WTC11 (cell line): ENCODE data around the gene IL12RB2.

Source experiments
- ATF1 ChIP-seq: sonication (generic); formaldehyde crosslinking; IDR thresholded peaks from 2 replicates; pipeline ENCODE4 v1.8.1; 2023; ENCODE audit warnings: mild to moderate bottlenecking, moderate library complexity, missing genetic modification reagents
- ATF6 ChIP-seq: sonication (generic); formaldehyde crosslinking; IDR thresholded peaks from 2 replicates; pipeline ENCODE4 v1.8.1; 2023; ENCODE audit warnings: mild to moderate bottlenecking, missing genetic modification reagents
- CREB1 ChIP-seq: sonication (generic); formaldehyde crosslinking; IDR thresholded peaks from 2 replicates; pipeline ENCODE4 v1.8.0; 2023; ENCODE audit warnings: mild to moderate bottlenecking, missing genetic modification reagents
- CTCF ChIP-seq: fragments of 200-600 bp; IDR thresholded peaks from 2 replicates; pipeline ENCODE4 v1.8.0; 2022; ENCODE audit warnings: antibody characterized with exemption
- MXD4 ChIP-seq: fragments of 250-450 bp; sonication (Bioruptor Pico); IDR thresholded peaks from 2 replicates; pipeline ENCODE4 v1.8.0; 2021; ENCODE audit warnings: mild to moderate bottlenecking, moderate library complexity, borderline replicate concordance
- NFE2L1 ChIP-seq: sonication (generic); formaldehyde crosslinking; IDR thresholded peaks from 2 replicates; pipeline ENCODE4 v1.8.1; 2023; ENCODE audit warnings: missing genetic modification reagents
- PREB ChIP-seq: sonication (generic); formaldehyde crosslinking; IDR thresholded peaks from 2 replicates; pipeline ENCODE4 v1.8.1; 2022; ENCODE audit warnings: mild to moderate bottlenecking, missing genetic modification reagents, moderate library complexity, borderline replicate concordance
- ZNF121 ChIP-seq: sonication (generic); formaldehyde crosslinking; IDR thresholded peaks from 2 replicates; pipeline ENCODE4 v1.8.0; 2023; ENCODE audit warnings: missing genetic modification reagents
- ZNF532 ChIP-seq: fragments of 250-450 bp; sonication (Bioruptor Pico); IDR thresholded peaks from 2 replicates; pipeline ENCODE4 v1.9.0; 2021; ENCODE audit warnings: mild to moderate bottlenecking, borderline replicate concordance
- TF ChIP-seq, protein P1 (sequence below): sonication (generic); formaldehyde crosslinking; IDR thresholded peaks from 2 replicates; pipeline ENCODE4 v1.8.0; 2022; ENCODE audit warnings: mild to moderate bottlenecking, missing genetic modification reagents
- TF ChIP-seq, protein P2 (sequence below): sonication (generic); formaldehyde crosslinking; IDR thresholded peaks from 2 replicates; pipeline ENCODE4 v1.8.1; 2023; ENCODE audit warnings: mild to moderate bottlenecking, missing genetic modification reagents, moderate library complexity
- TF ChIP-seq, protein P3 (sequence below): sonication (generic); formaldehyde crosslinking; conservative IDR thresholded peaks from 2 replicates; pipeline ENCODE4 v1.8.1; 2023; ENCODE audit warnings: mild to moderate bottlenecking, low read depth, missing genetic modification reagents, moderate library complexity

GRCh38 chr1:67352211-67352610 is 44.5 kb downstream of the IL12RB2 start:
- TF ChIP-seq CTCF, result no peak
- no peak for TF ChIP-seq ZNF121 (CRISPR knock-in tag)
- no peak for TF ChIP-seq MXD4 (CRISPR knock-in tag)
- TF ChIP-seq, protein P1, sequence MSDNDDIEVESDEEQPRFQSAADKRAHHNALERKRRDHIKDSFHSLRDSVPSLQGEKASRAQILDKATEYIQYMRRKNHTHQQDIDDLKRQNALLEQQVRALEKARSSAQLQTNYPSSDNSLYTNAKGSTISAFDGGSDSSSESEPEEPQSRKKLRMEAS (CRISPR knock-in tag), result no peak
- no peak for TF ChIP-seq ATF1
- no peak for TF ChIP-seq ZNF532 (CRISPR knock-in tag)
- TF ChIP-seq PREB (CRISPR knock-in tag), result no peak
- no peak for TF ChIP-seq NFE2L1 (CRISPR knock-in tag)
- TF ChIP-seq ATF6 (CRISPR knock-in tag), result no peak
- TF ChIP-seq, protein P2, sequence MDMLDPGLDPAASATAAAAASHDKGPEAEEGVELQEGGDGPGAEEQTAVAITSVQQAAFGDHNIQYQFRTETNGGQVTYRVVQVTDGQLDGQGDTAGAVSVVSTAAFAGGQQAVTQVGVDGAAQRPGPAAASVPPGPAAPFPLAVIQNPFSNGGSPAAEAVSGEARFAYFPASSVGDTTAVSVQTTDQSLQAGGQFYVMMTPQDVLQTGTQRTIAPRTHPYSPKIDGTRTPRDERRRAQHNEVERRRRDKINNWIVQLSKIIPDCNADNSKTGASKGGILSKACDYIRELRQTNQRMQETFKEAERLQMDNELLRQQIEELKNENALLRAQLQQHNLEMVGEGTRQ (CRISPR knock-in tag), result no peak
- TF ChIP-seq CREB1 (CRISPR knock-in tag), result no peak
- TF ChIP-seq, protein P3, sequence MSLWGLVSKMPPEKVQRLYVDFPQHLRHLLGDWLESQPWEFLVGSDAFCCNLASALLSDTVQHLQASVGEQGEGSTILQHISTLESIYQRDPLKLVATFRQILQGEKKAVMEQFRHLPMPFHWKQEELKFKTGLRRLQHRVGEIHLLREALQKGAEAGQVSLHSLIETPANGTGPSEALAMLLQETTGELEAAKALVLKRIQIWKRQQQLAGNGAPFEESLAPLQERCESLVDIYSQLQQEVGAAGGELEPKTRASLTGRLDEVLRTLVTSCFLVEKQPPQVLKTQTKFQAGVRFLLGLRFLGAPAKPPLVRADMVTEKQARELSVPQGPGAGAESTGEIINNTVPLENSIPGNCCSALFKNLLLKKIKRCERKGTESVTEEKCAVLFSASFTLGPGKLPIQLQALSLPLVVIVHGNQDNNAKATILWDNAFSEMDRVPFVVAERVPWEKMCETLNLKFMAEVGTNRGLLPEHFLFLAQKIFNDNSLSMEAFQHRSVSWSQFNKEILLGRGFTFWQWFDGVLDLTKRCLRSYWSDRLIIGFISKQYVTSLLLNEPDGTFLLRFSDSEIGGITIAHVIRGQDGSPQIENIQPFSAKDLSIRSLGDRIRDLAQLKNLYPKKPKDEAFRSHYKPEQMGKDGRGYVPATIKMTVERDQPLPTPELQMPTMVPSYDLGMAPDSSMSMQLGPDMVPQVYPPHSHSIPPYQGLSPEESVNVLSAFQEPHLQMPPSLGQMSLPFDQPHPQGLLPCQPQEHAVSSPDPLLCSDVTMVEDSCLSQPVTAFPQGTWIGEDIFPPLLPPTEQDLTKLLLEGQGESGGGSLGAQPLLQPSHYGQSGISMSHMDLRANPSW, result no peak
